Measurements from ENCODE around the gene DNALI1.
"Not testable (repeated sequence)": the region's sequence is repeated elsewhere in the genome, so short reads cannot be mapped to it uniquely, and the experiment has no call there.

Gene DNALI1

DNA sequence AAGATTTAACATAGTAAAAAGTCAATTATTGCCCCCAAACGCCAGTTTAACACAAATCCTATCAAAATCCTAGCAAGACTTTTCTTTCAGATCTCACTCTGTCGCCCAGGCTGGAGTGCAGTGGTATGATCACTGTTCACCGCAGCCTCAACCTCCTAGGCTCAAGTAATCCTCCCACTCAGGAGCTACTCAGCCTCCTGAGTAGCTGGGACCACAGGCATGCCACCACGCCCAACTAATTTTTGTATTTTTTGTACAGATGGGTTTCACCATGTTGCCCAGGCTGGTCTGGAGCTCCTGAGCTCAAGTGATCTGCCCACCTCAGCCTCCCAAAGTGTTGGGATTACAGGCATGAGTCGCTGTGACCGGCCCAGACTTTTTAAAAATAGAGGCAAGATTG lies 7.4 kb upstream of the DNALI1 start:
- H3K4me3 ChIP-seq (ENCODE audit: low read length), result no peak overlapping the region
- no peak for DNase-seq (ENCODE audit: low read depth, low spot score)

DNA sequence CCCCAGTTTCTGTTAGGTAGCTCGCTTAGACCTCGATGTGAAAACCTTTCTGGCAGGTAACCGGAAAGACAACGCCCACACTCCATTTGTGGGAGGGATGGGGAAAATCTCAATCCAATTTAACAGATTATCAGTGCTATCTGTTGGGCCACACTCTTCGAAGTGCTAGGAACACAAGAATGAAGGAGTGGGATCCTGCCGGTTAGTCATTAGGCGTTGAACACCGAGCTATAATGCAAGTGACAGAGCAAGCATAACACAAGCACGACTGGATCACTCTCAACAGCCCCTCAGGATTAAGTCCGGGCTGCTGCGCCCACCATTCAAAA lies 3.2 kb upstream of the DNALI1 start:
- no peak for DNase-seq (ENCODE audit: low read depth, low spot score)
- H3K4me3 ChIP-seq (ENCODE audit: low read length), result peak overlapping the region; percentile 99

DNA sequence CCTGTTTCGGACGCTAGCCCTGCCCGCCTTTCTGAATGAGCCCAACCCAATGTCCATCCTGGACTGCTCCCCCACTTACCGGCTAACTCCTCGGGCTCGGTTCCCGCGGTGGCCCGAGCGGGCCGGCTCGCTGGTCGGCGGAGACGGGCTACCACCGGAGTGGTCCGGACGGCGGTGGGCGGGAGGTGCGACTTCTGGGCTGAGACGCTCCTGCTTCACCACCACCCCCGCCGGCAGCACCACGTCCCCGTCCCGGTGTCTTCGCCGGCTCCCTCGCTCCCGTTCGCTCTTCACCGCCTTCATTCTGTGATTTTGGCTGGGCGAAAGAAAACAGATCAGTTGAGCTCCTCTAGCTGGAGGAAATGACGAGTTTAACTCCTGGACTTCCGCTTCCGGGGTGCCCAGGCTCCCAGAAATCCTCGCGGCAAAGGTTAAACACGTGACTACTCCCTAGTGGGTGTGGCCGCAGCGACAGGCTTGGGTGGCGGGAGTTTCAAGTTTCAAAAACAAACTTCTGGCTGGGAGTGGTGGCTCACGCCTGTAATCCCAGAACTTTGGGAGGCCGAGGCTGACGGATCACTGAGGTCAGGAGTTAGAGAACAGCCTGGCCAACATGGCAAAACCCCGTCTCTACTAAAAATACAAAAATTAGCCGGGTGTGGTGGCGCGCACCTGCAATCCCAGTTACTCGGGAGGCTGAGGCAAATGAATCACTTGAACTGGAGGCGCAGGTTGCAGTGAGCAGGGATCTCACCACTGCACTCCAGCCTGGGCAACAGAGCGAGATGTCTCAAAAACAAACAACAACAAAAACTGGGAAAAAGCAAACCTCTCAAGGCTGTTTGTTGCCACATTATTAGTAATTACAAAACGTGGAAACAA lies 2.6 kb upstream of the DNALI1 start, which contains the start of gene SNIP1:
SNIP1 (minus strand) TSS at position 367 of the 882 bp plus-strand sequence; CDS start at position 303, 64 bp downstream.
- DNase-seq (ENCODE audit: low read depth, low spot score), result peak; percentile 87
- peak within 1 kb of the TSS; percentile 99 for H3K4me3 ChIP-seq (ENCODE audit: low read length)

DNA sequence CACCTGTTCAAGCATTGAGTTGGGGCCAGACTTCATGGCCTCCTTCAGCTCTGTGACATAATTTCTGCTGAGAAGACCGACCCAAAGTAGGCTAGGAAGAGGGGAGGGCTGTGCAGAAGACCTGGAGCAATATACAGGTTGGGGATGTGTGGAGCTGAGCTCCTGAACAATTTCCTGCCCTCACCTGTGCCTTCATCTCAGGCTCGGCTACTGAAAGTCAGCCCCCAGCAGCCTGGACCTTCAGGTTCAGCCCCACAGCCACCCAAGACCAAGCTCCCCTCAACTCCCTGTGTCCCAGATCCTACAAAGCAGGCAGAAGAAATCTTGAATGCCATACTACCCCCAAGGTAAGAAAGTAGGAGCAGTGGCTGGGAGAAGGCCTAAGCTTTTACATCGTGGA lies 662 bp downstream of the DNALI1 start:
- H3K4me3 ChIP-seq (ENCODE audit: low read length), result no peak overlapping the region
- no peak for DNase-seq (ENCODE audit: low read depth, low spot score)

DNA sequence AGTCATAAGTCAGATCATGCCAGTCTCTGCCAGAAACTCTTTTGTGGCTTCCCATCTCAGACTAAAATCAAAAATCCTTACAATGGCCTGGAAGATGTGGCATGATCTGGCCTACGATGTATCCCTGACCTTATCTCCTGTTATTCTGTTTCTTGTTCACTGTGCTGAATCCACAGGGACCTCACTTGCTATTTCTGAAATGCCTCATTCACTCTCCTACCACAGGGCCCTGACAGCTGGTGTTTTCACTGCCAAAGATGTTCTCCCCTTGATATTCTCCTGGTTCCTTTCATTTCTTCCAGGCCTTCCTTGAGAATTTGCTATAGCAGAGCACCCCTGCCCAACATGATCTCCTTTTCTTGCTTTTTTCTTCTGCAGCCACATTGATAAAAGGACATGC lies 1.7 kb downstream of the DNALI1 start:
- H3K4me3 ChIP-seq (ENCODE audit: low read length), result no peak overlapping the region
- DNase-seq (ENCODE audit: low read depth, low spot score), result no peak

DNA sequence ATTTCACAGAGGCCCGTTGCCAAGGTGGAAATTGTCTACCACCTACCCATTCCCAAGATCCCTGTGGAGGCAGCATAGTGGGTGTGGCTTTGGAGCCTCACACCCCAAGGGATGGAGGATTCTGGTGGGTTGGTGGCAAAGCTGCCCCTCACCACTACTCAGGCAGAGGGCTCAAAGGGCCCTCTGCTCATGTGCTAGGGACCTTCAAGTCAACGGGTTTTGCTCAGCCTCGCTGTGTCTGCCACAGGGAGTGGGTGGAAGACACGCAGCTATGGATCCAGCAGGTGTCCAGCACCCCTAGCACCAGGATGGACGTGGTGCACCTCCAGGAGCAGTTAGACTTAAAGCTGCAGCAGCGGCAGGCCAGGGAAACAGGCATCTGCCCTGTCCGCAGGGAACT lies 2.3 kb downstream of the DNALI1 start:
- H3K4me3 ChIP-seq (ENCODE audit: low read length), result no peak overlapping the region
- DNase-seq (ENCODE audit: low read depth, low spot score), result no peak

DNA sequence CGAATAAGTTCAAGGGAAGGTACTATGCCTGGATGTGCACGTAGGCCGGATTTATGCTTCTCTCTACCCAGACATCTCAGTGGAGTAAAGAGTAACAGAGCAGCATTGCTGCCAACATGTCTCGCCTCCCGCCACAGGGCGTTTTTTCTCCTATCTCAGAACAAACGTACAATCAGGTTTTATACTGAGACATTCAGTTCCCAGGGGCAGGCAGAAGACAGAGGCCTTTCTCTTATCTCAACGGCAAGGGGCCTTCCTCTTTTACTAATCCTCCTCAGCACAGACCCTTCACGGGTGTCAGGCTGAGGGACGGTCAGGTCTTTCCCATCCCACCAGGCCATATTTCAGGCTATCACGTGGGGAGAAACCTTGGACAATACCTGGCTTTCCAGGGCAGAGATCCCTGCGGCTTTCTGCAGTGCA lies 3.2 kb downstream of the DNALI1 start:
- H3K4me3 ChIP-seq (ENCODE audit: low read length); DNase-seq (ENCODE audit: low read depth, low spot score): not testable (repeated sequence)

DNA sequence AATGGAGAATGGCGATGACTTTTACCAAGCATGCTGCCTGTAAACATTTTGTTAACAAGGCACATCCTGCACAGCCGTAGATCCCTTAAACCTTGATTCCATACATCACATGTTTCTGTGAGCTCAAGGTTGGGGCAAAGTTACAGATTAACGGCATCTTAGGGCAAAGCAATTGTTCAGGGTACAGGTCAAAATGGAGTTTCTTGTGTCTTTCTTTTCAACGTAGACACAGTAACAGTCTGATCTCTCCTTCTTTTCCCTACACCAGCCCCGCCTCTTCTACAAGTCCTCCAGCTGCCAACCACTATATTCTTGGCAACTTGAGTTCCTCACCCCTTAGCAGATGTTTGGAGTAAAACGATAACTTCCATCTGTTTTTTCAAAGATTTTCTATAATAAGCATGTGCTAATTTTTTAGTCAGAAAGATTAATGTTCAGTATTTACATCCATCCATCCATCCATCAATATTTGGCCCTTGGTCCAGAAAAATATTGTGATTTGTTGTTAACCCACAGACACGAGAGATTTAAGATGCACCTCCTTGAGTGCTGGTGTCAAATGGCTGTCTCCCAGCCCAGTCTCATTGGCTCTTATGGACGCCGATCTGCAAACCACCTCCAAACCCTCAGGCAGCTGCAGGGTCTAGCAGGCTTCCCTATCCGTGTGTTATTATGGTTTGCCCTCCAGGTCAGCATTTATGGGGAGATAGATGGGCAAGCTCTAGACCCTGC lies 3.8 kb downstream of the DNALI1 start:
- no peak overlapping the region for H3K4me3 ChIP-seq (ENCODE audit: low read length)
- no peak for DNase-seq (ENCODE audit: low read depth, low spot score)

DNA sequence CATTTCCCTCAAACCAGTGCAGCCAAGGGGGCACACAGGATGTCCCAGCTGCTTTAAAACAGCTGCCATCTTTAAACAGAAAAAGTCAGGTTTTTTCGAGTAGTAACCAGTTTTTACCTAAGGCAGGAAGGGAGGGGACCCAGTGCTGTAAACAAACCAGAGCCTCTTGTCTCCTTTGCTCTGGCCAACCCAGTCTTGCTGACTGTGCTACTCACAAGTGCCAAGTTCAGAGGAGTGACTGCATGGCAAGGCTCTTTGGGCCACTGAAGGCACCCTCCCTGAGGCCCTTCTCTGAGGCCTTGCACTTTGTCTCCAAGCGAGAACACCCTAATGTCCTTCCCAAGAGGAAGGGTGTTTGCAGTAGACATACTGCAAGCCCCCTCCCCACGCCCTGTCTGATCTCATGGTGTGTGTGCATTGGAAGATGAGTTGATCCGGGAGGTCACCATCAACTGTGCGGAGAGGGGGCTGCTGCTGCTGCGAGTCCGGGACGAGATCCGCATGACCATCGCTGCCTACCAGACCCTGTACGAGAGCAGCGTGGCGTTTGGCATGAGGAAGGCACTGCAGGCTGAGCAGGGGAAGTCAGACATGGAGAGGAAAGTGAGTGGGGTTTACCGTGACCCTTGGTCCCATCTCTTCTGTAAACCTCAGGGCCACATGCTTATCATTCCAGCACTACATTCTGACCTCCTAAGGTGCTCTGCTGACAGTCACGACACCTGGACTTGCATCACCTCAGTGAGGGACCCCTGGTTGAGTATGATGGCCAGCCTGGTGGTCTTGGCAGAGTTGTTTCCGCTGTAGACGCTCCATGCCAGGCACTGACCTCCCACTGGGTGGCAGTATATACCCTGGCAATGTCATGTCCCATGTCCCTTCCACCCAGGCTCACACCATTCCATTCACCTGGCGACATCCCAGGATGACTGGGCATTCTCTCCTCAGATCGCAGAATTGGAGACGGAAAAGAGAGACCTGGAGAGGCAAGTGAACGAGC lies 4.7 kb downstream of the DNALI1 start:
- DNase-seq (ENCODE audit: low read depth, low spot score), result peak; percentile 12
- H3K4me3 ChIP-seq (ENCODE audit: low read length), result no peak overlapping the region

DNA sequence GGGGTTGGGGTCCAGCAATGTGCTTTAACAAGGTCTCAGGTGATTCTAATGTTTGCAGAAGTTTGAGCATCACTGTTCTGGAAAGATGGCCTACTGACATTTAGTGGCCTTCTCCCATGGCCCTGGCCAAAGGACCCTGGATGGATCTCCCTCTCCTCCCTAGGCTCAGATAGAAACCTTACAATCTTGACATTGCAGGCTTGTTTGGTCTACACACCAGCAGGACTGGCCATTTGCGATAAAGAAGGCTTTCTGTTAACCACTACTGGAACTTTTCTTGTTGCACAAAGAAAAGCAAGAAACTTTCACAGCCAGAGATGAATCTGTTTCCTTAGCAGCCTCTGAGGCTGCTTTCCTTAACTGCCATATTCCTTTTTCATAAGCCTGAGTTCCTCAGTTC lies 6.2 kb downstream of the DNALI1 start:
- DNase-seq (ENCODE audit: low read depth, low spot score), result no peak
- no peak overlapping the region for H3K4me3 ChIP-seq (ENCODE audit: low read length)

DNA sequence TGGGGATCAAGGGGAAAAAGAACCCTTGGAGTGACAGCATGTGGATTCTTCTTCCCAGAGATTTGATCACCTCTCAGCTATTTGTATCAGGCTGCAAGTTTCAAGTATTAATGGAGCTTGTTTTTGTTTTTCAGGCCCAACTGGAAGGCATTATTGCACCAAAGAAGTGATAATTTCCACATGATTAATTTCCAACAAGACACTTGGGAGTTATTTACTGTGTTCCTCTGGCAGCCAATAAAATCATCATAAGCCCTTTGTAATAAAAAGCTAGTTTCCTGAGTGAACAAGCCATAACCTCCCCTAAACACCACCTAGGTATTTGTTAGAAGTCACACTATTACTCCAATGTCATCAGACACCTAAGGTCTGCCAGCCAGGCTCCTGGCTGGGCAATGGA lies 8.2 kb downstream of the DNALI1 start:
- H3K4me3 ChIP-seq (ENCODE audit: low read length), result no peak overlapping the region
- no peak for DNase-seq (ENCODE audit: low read depth, low spot score)

DNA sequence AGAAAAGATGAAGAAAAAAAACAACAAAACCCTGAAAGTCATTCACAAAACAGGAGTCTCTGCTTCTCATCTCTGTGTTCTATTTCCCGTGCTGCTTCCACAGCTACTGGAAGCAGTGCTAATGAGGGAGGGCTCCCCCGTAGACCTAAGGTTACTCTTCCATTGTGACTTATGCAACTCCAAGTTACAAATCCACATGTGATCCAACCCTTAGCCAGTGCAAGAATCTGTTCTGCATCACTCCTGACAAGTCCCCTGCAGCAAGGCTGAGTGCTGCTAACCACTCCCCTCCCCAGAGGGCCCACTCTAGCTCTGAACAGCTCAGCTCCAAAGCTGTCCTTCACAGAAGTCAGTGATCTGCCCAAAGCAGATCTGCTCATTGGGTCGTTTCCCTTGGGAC lies 10.3 kb downstream of the DNALI1 start:
- H3K4me3 ChIP-seq (ENCODE audit: low read length), result no peak overlapping the region
- DNase-seq (ENCODE audit: low read depth, low spot score), result no peak

DNA sequence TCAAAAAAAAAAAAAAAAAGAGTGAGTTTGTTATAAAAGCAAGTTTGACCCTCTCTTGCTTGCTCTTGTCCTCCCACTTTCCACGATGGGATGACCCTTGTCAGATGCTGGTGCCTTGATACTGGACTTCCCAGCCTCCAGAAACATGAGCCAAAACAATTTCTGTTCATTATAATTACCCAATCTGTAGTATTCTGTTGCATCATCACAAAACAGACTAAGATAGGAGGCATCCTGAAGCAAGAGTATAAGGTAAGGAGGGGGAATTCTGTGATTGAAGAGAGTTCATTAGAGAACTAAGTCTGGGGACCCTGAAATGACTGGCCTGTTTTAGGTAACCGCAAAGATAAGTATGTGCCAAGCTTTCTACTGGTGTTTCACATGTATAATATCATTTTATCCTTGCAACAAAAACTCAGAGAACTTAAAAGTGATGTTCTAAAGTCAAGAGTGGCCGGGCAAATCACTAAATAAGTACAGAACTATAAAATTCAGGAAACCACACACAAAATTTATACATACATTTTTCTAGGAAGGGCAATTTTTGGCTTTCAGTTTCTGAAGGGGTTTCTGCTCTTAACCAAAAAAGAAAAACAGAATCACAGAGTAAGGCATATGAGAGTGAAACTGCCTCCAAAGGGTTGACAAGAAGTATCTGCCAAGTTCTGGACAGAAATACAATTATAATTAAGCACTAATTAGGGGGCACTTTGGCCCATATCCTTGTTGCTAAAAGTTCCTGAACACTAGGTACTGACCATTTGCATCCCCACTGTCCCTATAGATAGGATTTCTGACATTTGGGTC lies 14.0 kb downstream of the DNALI1 start:
- no peak overlapping the region for H3K4me3 ChIP-seq (ENCODE audit: low read length)

DNA sequence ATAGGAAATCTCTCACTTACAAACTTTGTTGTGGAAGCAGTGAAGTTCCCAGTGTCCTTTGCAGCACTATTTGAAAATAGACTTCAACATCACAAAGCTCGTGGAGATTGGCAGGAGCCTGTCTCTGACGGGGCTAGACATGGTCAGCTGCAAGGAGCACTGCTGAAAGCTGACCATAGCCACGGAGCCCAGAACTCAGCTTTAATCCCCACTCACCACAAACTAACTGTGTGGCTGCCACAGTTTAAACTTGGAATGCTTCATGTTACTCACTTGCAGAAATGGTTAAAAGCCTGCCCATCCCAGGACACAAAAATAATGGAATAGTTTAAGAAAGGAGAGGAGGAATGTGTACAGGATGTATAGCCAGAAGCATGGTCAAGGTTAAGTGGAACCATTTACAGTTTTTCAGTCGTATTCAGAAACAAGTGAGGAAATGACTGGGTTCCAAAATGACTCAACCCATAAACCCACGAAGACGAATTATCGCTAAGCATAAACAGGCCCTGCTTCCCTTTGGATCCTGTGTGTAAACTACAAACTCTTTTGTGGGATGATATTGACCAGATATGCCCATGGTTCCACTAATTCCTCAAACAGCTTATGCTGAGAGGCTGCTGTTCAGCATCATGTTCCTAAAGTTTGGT lies 18.2 kb downstream of the DNALI1 start:
- no peak overlapping the region for H3K4me3 ChIP-seq (ENCODE audit: low read length)
- DNase-seq (ENCODE audit: low read depth, low spot score), result no peak

More for the DNA sequence above, 14.0 kb downstream of the DNALI1 start:
- DNase-seq (ENCODE audit: low read depth, low spot score), result no peak

DNA sequence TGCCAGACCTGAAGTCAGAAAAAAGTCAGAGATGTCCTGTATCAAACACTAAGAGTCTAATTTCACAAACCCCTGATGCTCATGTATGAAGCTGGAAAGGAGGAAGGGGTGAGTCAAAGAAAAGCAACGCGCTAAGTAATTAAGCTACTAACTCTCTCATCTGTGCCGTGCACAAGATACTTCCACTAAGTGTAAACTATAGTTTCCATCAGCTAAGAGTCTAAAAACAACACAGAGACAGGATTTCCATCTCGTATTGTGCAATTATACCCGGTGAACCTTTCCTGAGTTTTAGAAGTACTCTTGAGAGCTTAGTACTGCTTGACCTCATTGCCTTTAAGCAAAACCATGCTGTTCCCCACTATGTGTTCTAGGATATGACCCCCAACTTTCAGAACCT lies 19.0 kb downstream of the DNALI1 start:
- DNase-seq (ENCODE audit: low read depth, low spot score), result no peak
- H3K4me3 ChIP-seq (ENCODE audit: low read length), result no peak overlapping the region

DNA sequence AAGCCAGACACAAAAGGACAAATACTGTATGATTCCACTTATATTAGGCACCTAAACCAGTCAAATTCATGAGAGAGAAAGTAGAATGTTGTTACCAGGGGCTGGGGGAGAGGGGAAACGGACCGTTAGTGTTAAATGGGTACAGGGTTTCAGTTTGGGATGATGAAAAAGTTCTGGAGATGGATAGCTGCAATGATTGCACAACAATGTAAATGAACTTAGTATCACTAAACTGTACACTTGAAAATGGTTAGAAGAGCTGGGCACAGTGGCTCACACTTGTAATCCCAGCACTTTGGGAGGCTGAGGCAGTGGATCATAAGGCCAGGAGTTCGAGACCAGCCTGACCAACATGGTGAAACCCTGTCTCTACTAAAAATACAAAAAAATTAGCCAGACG lies 27.8 kb downstream of the DNALI1 start:
- not testable (repeated sequence) for H3K4me3 ChIP-seq (ENCODE audit: low read length); DNase-seq (ENCODE audit: low read depth, low spot score)

DNA sequence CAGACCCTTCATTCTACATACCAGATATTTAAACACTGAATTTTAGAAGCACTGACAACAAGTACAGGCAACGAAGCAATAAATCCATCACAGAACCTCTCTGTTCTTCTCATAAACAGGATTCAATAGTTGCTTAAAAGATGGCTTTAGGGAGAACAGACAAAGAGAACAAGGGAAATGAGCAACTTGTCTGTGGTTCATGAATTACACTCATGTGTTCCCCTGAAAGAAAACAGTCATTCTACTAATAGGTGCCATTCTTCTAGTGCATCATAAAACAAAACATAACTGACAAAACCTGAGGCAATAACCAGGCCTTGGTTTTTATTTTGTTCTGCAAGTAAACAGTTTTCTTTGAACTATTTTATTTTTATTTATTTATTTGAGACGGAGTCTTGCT lies 32.2 kb downstream of the DNALI1 start:
- H3K4me3 ChIP-seq (ENCODE audit: low read length), result no peak overlapping the region

DNA sequence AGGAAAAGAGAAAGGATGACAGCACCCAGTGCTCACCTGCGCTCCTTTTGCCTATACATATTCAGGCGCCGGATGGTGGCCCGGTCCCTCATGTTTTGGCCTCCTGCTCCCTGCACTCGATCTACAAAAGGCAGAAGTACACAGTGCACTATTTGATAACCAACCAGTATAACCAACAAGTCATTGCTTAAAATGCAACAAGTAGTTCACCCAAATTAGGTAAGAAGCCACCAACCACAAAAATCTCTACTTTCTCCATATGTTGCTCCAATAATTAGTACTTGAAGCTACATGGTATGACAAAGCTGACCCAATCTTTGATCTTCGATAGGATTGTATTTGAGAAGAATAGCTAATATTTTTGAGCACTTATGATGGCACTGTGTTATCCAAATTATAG lies 37.0 kb downstream of the DNALI1 start:
- no peak for DNase-seq (ENCODE audit: low read depth, low spot score)
- H3K4me3 ChIP-seq (ENCODE audit: low read length), result no peak overlapping the region

More for the DNA sequence above, 32.2 kb downstream of the DNALI1 start:
- no peak for DNase-seq (ENCODE audit: low read depth, low spot score)

All from Jurkat, Clone E6-1 (cell line).